Measurements from ENCODE around the gene ZNF317.
A peak's percentile ranks its signal among the peaks of the same experiment; 100 is the strongest.
"Not testable (repeated sequence)": the region's sequence is repeated elsewhere in the genome, so short reads cannot be mapped to it uniquely, and the experiment has no call there.

ZNF317 gene

GRCh38 chr19:9178901-9179300 lies 38.7 kb downstream of the ZNF317 start, which contains the start of gene OR7D2:
Gene OR7D2, plus strand, starts transcription at chr19:9178979. Its CDS starts 6,803 bp downstream, at chr19:9185782.
- no peak for FAIRE-seq

DNA sequence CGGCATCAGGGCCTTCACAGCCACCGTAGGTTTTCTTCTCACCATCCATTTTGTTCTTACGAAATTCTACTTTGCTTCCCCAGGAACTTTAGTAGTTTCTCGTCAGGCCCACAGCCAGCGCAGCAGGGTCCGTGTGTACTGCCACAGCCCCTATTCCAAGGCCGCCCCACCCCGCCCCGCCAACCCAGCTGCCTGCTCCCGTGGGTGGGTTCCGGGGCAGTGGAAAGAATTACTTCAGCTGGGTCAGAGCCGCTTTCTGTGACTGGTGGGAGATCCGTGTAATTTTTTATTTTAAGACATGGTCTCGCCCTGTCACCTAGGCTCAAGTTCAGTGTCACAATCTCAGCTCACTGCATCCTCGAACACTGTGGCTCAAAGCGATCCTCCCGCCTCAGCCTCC lies 42.8 kb downstream of the ZNF317 start:
- FAIRE-seq: no peak

- FAIRE-seq: no peak
Measured at GRCh38 chr19:9187191-9187590, 47.0 kb downstream of the ZNF317 start.

DNA sequence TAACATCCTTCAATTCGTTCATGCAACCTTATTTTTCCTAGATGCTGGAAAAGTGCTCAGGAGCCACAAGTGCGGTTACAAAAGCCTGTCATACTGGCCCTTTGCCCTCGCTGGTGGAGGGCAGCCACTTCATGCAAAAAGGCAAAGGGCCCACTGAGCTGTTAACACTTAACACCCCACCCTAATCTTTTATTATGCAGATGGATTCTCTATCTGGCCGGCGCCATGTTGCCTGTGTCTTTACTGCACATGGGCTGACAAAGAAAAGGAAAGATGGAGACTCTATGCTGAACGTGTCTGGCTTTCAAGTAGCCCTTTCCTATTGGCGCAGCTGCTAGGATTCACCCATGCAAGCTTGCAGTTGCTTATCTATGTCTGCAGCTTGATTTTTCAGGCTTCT lies 49.3 kb downstream of the ZNF317 start:
- no peak for FAIRE-seq

GRCh38 chr19:9198044-9198443 lies 57.8 kb downstream of the ZNF317 start:
- not testable (repeated sequence) for FAIRE-seq

DNA sequence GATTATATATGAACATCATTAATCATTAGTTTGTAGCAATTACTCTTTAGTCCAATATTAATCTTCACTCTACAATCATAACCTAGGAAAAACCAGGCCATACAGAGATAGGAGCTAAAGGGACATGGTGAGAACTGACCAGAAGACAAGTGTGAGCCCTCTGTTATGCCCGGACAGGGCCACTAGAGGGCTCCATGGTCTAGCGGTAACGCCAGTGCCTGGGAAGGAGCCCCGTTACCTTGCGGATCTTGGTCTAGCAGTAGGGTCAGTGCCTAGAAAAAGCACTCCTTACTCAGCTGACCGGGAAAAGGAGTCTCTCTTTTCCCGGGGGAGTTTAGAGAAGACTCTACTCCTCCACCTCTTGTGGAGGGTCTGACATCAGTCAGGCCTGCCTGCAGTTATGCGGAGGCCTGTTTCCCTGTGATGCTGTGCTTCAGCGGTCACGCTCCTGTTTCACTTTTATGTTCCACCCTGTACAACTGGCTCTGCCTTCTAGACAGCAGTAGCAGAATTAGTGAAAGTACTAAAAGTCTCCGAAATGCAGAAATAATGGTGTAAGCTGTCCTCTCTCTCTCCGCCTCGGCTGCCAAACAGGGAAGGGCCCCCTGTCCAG lies 65.4 kb downstream of the ZNF317 start:
- FAIRE-seq: peak; percentile 95

Data from A204.1 (cell line).